HepG2 (cell line): ENCODE data around the gene IL21R. TPM values are rescaled to one million over a fixed set of nuclear protein-coding genes. Genes with fewer than 3 reads are reported as not detected.

Source experiments
- ATAC-seq: fragments of 200-7000 bp; cut with Tn5 transposase; 3 replicates; pipeline ENCODE4 v1.9.1; 2020; ENCODE audit warnings: mild to moderate bottlenecking, moderate library complexity
- BruUV-seq: library from RNA; stranded (reverse); fragments of 400-500 nt; replicated peaks from 2 replicates; lab custom pipeline; 2021; lab: Mats Ljungman, UMichigan
- CTCF ChIA-PET: fragments of 300-600 bp; formaldehyde crosslinking; extraction: SDS; loops from one replicate; lab custom pipeline; 2021; ENCODE audit warnings: low total read pairs, inconsistent platforms, low intra/inter-chr PET ratio; lab: Yijun Ruan, JAX
- POLR2A ChIA-PET: fragments of 350-600 bp; sonication (Branson Sonifier 250); formaldehyde crosslinking; loops from one replicate; lab custom pipeline; 2020; ENCODE audit warnings: antibody characterized with exemption, inconsistent platforms; lab: Yijun Ruan, JAX
- DNase-seq: peaks from one replicate; pipeline ENCODE4 v3.0.0-alpha.2; 2015; ENCODE audit warnings: low spot score
- FAIRE-seq: peaks from 3 replicates; lab custom pipeline; 2011; peaks lifted over from hg19 to GRCh38; lab: Jason Lieb, UNC
- H2AFZ ChIP-seq: one replicate; pipeline ENCODE4 v1.6.1; 2011; ENCODE audit warnings: low read length, inconsistent platforms
- H3K27ac ChIP-seq: fragments of 300-600 bp; 3 replicates; pipeline ENCODE4 v1.8.0; 2011; ENCODE audit warnings: mixed run types, mild to moderate bottlenecking, mixed read lengths, low read length, inconsistent platforms; ENCODE audit not compliant: insufficient read depth; ENCODE audit errors: extremely low read length
- H3K27me3 ChIP-seq, 2 experiments: fragments of 200-600 bp in 1 of 2; 2 replicates in 1 of 2; 3 replicates in 1 of 2; pipeline versions ENCODE4 v1.6.0 to v1.8.0; 2011; ENCODE audit warnings: low read length in 2 of 2, mild to moderate bottlenecking in 2 of 2, moderate library complexity in 2 of 2, inconsistent platforms in 1 of 2; ENCODE audit not compliant: insufficient read depth in 2 of 2, control insufficient read depth in 1 of 2
- H3K36me3 ChIP-seq, 2 experiments: fragments of 200-600 bp in 1 of 2; replicated peaks in 1 of 2; 2 replicates in 1 of 2; 3 replicates in 1 of 2; pipeline versions ENCODE4 v1.5.1 to v1.8.0; 2011; ENCODE audit warnings: low read length in 2 of 2, inconsistent platforms in 1 of 2; ENCODE audit not compliant: insufficient read depth in 2 of 2, control insufficient read depth in 1 of 2
- H3K4me1 ChIP-seq: 2 replicates; pipeline ENCODE4 v1.5.1; 2012; ENCODE audit warnings: low read length, inconsistent platforms; ENCODE audit not compliant: insufficient read depth
- H3K4me2 ChIP-seq: 2 replicates; pipeline ENCODE4 v1.6.0; 2011; ENCODE audit warnings: low read depth, low read length, inconsistent platforms
- H3K4me3 ChIP-seq, 3 experiments: fragments of 200-600 bp in 1 of 3; sonication (generic), shearing (Covaris generic) in 1 of 3; replicated peaks in 1 of 3; 2 replicates each; pipeline ENCODE4 v1.5.1; 2011 to 2016; ENCODE audit warnings: low read length in 3 of 3, inconsistent platforms in 2 of 3, low read depth in 2 of 3, mild to moderate bottlenecking in 2 of 3, control low read depth in 1 of 3, mixed read lengths in 1 of 3; ENCODE audit not compliant: insufficient read depth in 1 of 3
- H3K79me2 ChIP-seq: one replicate; pipeline ENCODE4 v1.6.1; 2011; ENCODE audit warnings: low read length, inconsistent platforms; ENCODE audit not compliant: insufficient read depth
- H3K9ac ChIP-seq: 2 replicates; pipeline ENCODE4 v1.6.0; 2011; ENCODE audit warnings: mild to moderate bottlenecking, low read depth, low read length, inconsistent platforms; ENCODE audit not compliant: insufficient read depth
- H3K9me3 ChIP-seq: 2 replicates; pipeline ENCODE4 v1.5.1; 2012; ENCODE audit warnings: mild to moderate bottlenecking, low read length
- H4K20me1 ChIP-seq: 2 replicates; pipeline ENCODE4 v1.6.0; 2011; ENCODE audit warnings: inconsistent platforms, mild to moderate bottlenecking, low read length, moderate library complexity; ENCODE audit not compliant: insufficient read depth
- BRD4 ChIP-seq: sonication (generic); formaldehyde crosslinking; IDR thresholded peaks from 2 replicates; pipeline ENCODE4 v1.4.0; 2020; ENCODE audit warnings: missing genetic modification reagents
- DMAP1 ChIP-seq: IDR thresholded peaks from 2 replicates; pipeline ENCODE4 v1.6.1; 2016
- FOSL2 ChIP-seq: sonication (generic); formaldehyde crosslinking; IDR thresholded peaks from 2 replicates; pipeline ENCODE4 v1.4.0; 2020; ENCODE audit warnings: missing genetic modification reagents
- HNRNPLL ChIP-seq: fragments of 200-400 bp; formaldehyde crosslinking; IDR thresholded peaks from 2 replicates; pipeline ENCODE4 v1.6.1; 2017; ENCODE audit warnings: mild to moderate bottlenecking, low read depth, low read length; ENCODE audit not compliant: poor library complexity, severe bottlenecking
- KLF11 ChIP-seq: IDR thresholded peaks from 2 replicates; pipeline ENCODE4 v1.6.1; 2016; ENCODE audit warnings: missing compliant biosample characterization
- MIXL1 ChIP-seq: IDR thresholded peaks from 2 replicates; pipeline ENCODE4 v1.6.1; 2016
- REPIN1 ChIP-seq: sonication (generic); formaldehyde crosslinking; IDR thresholded peaks from 2 replicates; pipeline ENCODE4 v1.8.0; 2022; ENCODE audit warnings: missing genetic modification reagents, low read depth, mild to moderate bottlenecking, borderline replicate concordance
- ZEB1 ChIP-seq: IDR thresholded peaks from 2 replicates; pipeline ENCODE4 v1.6.1; 2012; ENCODE audit warnings: mild to moderate bottlenecking, low read depth, inconsistent platforms; ENCODE audit not compliant: insufficient replicate concordance
- ZNF460 ChIP-seq: sonication (generic); formaldehyde crosslinking; IDR thresholded peaks from 2 replicates; pipeline ENCODE4 v1.5.1; 2020; ENCODE audit warnings: missing genetic modification reagents, mild to moderate bottlenecking, borderline replicate concordance
- ZSCAN31 ChIP-seq: sonication (generic); formaldehyde crosslinking; IDR thresholded peaks from 2 replicates; pipeline ENCODE4 v1.5.0; 2020; ENCODE audit warnings: low read depth, mild to moderate bottlenecking, missing genetic modification reagents
- WGBS: methylation state at CpG from one replicate; pipeline ENCODE4 v1.1.6; 2017; ENCODE audit warnings: low lambda C conversion rate; 5-methylcytosine and 5-hydroxymethylcytosine counted together
- in situ Hi-C: cut with HindIII; loops from 2 replicates; pipeline ENCODE4 v1.10.0; 2017; ENCODE audit warnings: low pct_unique_long_range_greater_than_20kb; ENCODE audit not compliant: extremely low pct_ligation_motif_present
- intact Hi-C: fragments of 100-400 bp; cut with micrococcal nuclease; formaldehyde crosslinking; loops from one replicate; pipeline ENCODE4 v1.10.0; 2022; ENCODE audit not compliant: unreplicated experiment
- polyA plus RNA-seq, 8 experiments: library from polyadenylated mRNA; depleted of rRNA in 3 of 8; stranded (reverse) in 7 of 8; unstranded in 1 of 8; fragments of >200 nt; fragmentation: Illumina TruSeq in 4 of 8; extraction: Trizol in 4 of 8; gene quantifications; 2 replicates each; pipeline versions ENCODE4 v1.2.1 to v1.2.3, GENCODE V29; 2011 to 2016; ENCODE audit warnings: low read depth in 4 of 8, missing spikeins in 1 of 8, mixed read lengths in 1 of 8; ENCODE audit not compliant: insufficient read depth in 1 of 8
- total RNA-seq, 5 experiments: library from RNA; depleted of rRNA; stranded (reverse); fragments of >200 nt; fragmentation: Illumina TruSeq; extraction: Trizol; gene quantifications; 2 replicates each; pipeline ENCODE4 v1.2.3, GENCODE V29; 2016; ENCODE audit warnings: low read depth in 1 of 5
- TF ChIP-seq, protein P1 (sequence below): IDR thresholded peaks from 2 replicates; pipeline ENCODE4 v1.6.1; 2012; ENCODE audit warnings: low read length, improper control_type of control experiment
- TF ChIP-seq, protein P2 (sequence below): sonication (generic); formaldehyde crosslinking; IDR thresholded peaks from 2 replicates; pipeline ENCODE4 v1.9.0; 2021; ENCODE audit warnings: mild to moderate bottlenecking, missing genetic modification reagents
- TF ChIP-seq, protein P3 (sequence below): sonication (generic); formaldehyde crosslinking; IDR thresholded peaks from 2 replicates; pipeline ENCODE4 v1.4.0; 2020; ENCODE audit warnings: missing genetic modification reagents, borderline replicate concordance

IL21R gene
- total and polyA plus RNA-seq, 2 of the 13 experiments (the other 11 are each of a cell fraction or from before 2014, with no cell fraction given), result 0.49 to 0.64 TPM

DNA sequence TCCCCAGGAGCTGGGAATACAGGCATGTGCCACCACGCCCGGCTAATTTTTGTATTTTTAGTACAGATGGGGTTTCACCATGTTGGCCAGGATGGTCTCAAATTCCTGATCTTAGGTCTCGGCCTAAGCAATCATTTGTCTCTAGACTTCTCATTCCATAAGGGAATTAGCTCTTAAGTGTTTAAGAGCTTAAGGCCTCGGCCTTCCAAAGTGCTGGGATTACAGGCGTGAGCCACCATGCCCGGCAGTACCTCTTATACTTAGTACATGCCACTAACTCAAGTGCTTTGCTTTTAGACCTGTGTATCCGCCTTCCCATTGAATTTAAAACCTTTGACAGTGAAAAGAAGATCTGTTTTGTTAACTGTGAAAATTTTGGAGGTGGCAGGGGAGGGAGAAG is 16.6 kb upstream of the IL21R start:
- H3K9ac ChIP-seq, result no peak overlapping the region
- H4K20me1 ChIP-seq, result no peaks in the 10 kb centered on the region
- no peaks in the 10 kb centered on the region for H3K4me1 ChIP-seq
- no peaks in the 10 kb centered on the region for H3K36me3 ChIP-seq
- no peak overlapping the region for H3K4me3 ChIP-seq
- in situ Hi-C loops (no loop called here), intact Hi-C loops (no loop called here)
- ChIA-PET CTCF (no interaction called here), POLR2A (no interaction called here)
- 28% methylated on average over 7 of the region's 7 CpGs for WGBS
- H3K4me2 ChIP-seq, result no peak overlapping the region
- no peak overlapping the region for H3K27ac ChIP-seq
- FAIRE-seq, result no peak
- BruUV-seq, result no TSS peak
- H3K27me3 ChIP-seq, result peaks cover 2 to 41% of the 10 kb centered on the region in 2 experiments; a peak in 3 of 5 replicates
- no peaks in the 10 kb centered on the region for H3K9me3 ChIP-seq
- DNase-seq, result no peak
- no peak overlapping the region for H2AFZ ChIP-seq
- no peaks in the 10 kb centered on the region for H3K79me2 ChIP-seq
- no peak for ATAC-seq
- no peak for TF ChIP-seq FOSL2 (CRISPR knock-in tag)
- no peak for TF ChIP-seq DMAP1 (CRISPR knock-in tag)
- no peak for TF ChIP-seq ZSCAN31 (CRISPR knock-in tag)
- TF ChIP-seq REPIN1 (CRISPR knock-in tag), result no peak
- TF ChIP-seq ZEB1, result no peak
- TF ChIP-seq, protein P1, sequence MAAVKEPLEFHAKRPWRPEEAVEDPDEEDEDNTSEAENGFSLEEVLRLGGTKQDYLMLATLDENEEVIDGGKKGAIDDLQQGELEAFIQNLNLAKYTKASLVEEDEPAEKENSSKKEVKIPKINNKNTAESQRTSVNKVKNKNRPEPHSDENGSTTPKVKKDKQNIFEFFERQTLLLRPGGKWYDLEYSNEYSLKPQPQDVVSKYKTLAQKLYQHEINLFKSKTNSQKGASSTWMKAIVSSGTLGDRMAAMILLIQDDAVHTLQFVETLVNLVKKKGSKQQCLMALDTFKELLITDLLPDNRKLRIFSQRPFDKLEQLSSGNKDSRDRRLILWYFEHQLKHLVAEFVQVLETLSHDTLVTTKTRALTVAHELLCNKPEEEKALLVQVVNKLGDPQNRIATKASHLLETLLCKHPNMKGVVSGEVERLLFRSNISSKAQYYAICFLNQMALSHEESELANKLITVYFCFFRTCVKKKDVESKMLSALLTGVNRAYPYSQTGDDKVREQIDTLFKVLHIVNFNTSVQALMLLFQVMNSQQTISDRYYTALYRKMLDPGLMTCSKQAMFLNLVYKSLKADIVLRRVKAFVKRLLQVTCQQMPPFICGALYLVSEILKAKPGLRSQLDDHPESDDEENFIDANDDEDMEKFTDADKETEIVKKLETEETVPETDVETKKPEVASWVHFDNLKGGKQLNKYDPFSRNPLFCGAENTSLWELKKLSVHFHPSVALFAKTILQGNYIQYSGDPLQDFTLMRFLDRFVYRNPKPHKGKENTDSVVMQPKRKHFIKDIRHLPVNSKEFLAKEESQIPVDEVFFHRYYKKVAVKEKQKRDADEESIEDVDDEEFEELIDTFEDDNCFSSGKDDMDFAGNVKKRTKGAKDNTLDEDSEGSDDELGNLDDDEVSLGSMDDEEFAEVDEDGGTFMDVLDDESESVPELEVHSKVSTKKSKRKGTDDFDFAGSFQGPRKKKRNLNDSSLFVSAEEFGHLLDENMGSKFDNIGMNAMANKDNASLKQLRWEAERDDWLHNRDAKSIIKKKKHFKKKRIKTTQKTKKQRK, result no peak
- TF ChIP-seq ZNF460 (CRISPR knock-in tag), result no peak
- TF ChIP-seq MIXL1 (CRISPR knock-in tag), result no peak
- TF ChIP-seq BRD4 (CRISPR knock-in tag), result no peak
- no peak for TF ChIP-seq KLF11 (CRISPR knock-in tag)
- TF ChIP-seq, protein P2, sequence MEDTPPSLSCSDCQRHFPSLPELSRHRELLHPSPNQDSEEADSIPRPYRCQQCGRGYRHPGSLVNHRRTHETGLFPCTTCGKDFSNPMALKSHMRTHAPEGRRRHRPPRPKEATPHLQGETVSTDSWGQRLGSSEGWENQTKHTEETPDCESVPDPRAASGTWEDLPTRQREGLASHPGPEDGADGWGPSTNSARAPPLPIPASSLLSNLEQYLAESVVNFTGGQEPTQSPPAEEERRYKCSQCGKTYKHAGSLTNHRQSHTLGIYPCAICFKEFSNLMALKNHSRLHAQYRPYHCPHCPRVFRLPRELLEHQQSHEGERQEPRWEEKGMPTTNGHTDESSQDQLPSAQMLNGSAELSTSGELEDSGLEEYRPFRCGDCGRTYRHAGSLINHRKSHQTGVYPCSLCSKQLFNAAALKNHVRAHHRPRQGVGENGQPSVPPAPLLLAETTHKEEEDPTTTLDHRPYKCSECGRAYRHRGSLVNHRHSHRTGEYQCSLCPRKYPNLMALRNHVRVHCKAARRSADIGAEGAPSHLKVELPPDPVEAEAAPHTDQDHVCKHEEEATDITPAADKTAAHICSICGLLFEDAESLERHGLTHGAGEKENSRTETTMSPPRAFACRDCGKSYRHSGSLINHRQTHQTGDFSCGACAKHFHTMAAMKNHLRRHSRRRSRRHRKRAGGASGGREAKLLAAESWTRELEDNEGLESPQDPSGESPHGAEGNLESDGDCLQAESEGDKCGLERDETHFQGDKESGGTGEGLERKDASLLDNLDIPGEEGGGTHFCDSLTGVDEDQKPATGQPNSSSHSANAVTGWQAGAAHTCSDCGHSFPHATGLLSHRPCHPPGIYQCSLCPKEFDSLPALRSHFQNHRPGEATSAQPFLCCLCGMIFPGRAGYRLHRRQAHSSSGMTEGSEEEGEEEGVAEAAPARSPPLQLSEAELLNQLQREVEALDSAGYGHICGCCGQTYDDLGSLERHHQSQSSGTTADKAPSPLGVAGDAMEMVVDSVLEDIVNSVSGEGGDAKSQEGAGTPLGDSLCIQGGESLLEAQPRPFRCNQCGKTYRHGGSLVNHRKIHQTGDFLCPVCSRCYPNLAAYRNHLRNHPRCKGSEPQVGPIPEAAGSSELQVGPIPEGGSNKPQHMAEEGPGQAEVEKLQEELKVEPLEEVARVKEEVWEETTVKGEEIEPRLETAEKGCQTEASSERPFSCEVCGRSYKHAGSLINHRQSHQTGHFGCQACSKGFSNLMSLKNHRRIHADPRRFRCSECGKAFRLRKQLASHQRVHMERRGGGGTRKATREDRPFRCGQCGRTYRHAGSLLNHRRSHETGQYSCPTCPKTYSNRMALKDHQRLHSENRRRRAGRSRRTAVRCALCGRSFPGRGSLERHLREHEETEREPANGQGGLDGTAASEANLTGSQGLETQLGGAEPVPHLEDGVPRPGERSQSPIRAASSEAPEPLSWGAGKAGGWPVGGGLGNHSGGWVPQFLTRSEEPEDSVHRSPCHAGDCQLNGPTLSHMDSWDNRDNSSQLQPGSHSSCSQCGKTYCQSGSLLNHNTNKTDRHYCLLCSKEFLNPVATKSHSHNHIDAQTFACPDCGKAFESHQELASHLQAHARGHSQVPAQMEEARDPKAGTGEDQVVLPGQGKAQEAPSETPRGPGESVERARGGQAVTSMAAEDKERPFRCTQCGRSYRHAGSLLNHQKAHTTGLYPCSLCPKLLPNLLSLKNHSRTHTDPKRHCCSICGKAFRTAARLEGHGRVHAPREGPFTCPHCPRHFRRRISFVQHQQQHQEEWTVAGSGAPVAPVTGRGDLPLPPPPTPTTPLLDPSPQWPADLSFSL, result no peak
- TF ChIP-seq HNRNPLL, result no peak
- TF ChIP-seq, protein P3, sequence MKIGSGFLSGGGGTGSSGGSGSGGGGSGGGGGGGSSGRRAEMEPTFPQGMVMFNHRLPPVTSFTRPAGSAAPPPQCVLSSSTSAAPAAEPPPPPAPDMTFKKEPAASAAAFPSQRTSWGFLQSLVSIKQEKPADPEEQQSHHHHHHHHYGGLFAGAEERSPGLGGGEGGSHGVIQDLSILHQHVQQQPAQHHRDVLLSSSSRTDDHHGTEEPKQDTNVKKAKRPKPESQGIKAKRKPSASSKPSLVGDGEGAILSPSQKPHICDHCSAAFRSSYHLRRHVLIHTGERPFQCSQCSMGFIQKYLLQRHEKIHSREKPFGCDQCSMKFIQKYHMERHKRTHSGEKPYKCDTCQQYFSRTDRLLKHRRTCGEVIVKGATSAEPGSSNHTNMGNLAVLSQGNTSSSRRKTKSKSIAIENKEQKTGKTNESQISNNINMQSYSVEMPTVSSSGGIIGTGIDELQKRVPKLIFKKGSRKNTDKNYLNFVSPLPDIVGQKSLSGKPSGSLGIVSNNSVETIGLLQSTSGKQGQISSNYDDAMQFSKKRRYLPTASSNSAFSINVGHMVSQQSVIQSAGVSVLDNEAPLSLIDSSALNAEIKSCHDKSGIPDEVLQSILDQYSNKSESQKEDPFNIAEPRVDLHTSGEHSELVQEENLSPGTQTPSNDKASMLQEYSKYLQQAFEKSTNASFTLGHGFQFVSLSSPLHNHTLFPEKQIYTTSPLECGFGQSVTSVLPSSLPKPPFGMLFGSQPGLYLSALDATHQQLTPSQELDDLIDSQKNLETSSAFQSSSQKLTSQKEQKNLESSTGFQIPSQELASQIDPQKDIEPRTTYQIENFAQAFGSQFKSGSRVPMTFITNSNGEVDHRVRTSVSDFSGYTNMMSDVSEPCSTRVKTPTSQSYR (CRISPR knock-in tag), result no peak
